Esophagus squamous epithelium (tissue), 5 donors: ENCODE data around the gene CD2. TPM values are rescaled to one million over a fixed set of nuclear protein-coding genes. Genes with fewer than 3 reads are reported as not detected.
A peak's percentile ranks its signal among the peaks of the same experiment; 100 is the strongest.

Experiments used
- DNase-seq: peaks from one replicate; lab custom pipeline; 2025; lab: John Stamatoyannopoulos, UW
- H3K27ac ChIP-seq, 4 donors: fragments of 200-600 bp; sonication (generic); one replicate each; pipeline ENCODE4 v1.5.1; 2016 to 2019; ENCODE audit warnings: mild to moderate bottlenecking in 1 of 4
- H3K27me3 ChIP-seq, 4 donors: fragments of 200-600 bp; sonication (generic); 1 replicate in 3 of 4; 2 replicates in 1 of 4; pipeline versions ENCODE4 v1.5.1 to v1.6.0; 2017 to 2021; ENCODE audit warnings: antibody characterized with exemption in 1 of 4
- H3K36me3 ChIP-seq, 3 donors: fragments of 200-600 bp; sonication (generic); one replicate each; pipeline ENCODE4 v1.5.1; 2016 to 2019
- H3K4me1 ChIP-seq, 3 donors: fragments of 200-600 bp; sonication (generic); one replicate each; pipeline ENCODE4 v1.5.1; 2017 to 2019
- H3K4me3 ChIP-seq, 4 donors: fragments of 200-600 bp; sonication (generic); 1 replicate in 3 of 4; 2 replicates in 1 of 4; pipeline ENCODE4 v1.5.1; 2016 to 2019; ENCODE audit warnings: mild to moderate bottlenecking in 2 of 4, moderate library complexity in 1 of 4
- H3K9me3 ChIP-seq, 3 donors: fragments of 200-600 bp; sonication (generic); one replicate each; pipeline ENCODE4 v1.5.1; 2016 to 2019
- CTCF ChIP-seq, 6 experiments: fragments of 450-650 bp in 4 of 6; fragments of 200-600 bp in 2 of 6; sonication (generic) in 2 of 6; IDR thresholded peaks; one replicate each; pipeline ENCODE4 v1.5.1; 2016 to 2019; ENCODE audit warnings: antibody characterized with exemption in 6 of 6, mild to moderate bottlenecking in 4 of 6, moderate library complexity in 4 of 6
- POLR2A ChIP-seq, 4 donors: fragments of 450-650 bp; IDR thresholded peaks; one replicate each; pipeline ENCODE4 v1.6.1; 2017; ENCODE audit warnings: antibody characterized with exemption in 4 of 4, mild to moderate bottlenecking in 4 of 4, moderate library complexity in 3 of 4
- WGBS, 2 donors: methylation state at CpG; one replicate each; pipeline ENCODE4 v1.1.5; 2018; 5-methylcytosine and 5-hydroxymethylcytosine counted together
- intact Hi-C: fragments of 100-400 bp; cut with DNase I; formaldehyde crosslinking; loops from one replicate; pipeline ENCODE4 v1.15.0; 2022
- total RNA-seq, 4 donors: library from RNA; depleted of rRNA; stranded (reverse); fragments of >200 nt; gene quantifications; one replicate each; pipeline ENCODE4 v1.1.0, GENCODE V29; 2016
- donor health status: DM: yes; HTN: yes; CAD: no.

The CD2 gene
- total RNA-seq, 4 donors from 2014 or later: 2.1 to 14.7 (median 5.1) TPM

- Histone ChIP-seq H3K4me3 (no peak overlapping the region), H3K36me3 (no peaks in the 10 kb centered on the region), H3K27ac (peak overlapping the region; percentile 58 to 84 (median 72)), H3K27me3 (no peaks in the 10 kb centered on the region), H3K4me1 (peaks cover 0 to 33% (median 11%) of the 10 kb centered on the region in 3 donors), H3K9me3 (peaks cover 0 to 5% (median 0%) of the 10 kb centered on the region in 3 donors)
- intact Hi-C loops: no loop called here
- TF ChIP-seq POLR2A (IDR thresholded peaks at IDR 0.05): no peak
- no peak for TF ChIP-seq CTCF (IDR thresholded peaks at IDR 0.05)
- WGBS, 2 donors: 67 to 73% methylated on average over 16 of the region's 16 CpGs
- no peak for DNase-seq
Measured at GRCh38 chr1:116807394-116808199, 53.4 kb downstream of the CD2 start.

- Histone ChIP-seq H3K4me1 (peaks cover 0 to 33% (median 11%) of the 10 kb centered on the region in 3 donors), H3K9me3 (peaks cover 0 to 8% (median 0%) of the 10 kb centered on the region in 3 donors), H3K27me3 (no peaks in the 10 kb centered on the region), H3K4me3 (no peak overlapping the region), H3K27ac (peak overlapping the region; percentile 63 to 84 (median 74)), H3K36me3 (no peaks in the 10 kb centered on the region)
- intact Hi-C loops: no loop called here
- TF ChIP-seq CTCF (IDR thresholded peaks at IDR 0.05) (no peak), POLR2A (IDR thresholded peaks at IDR 0.05) (no peak)
- DNase-seq: no peak
- WGBS, 2 donors: 17 to 33% methylated on average over 8 of the region's 8 CpGs
Measured at GRCh38 chr1:116808200-116808847, 54.1 kb downstream of the CD2 start.

GRCh38 chr1:116808848-116809508 lies 54.7 kb downstream of the CD2 start:
- Histone ChIP-seq H3K36me3 (no peaks in the 10 kb centered on the region), H3K27ac (peak overlapping the region; percentile 63 to 84 (median 74)), H3K4me1 (peaks cover 0 to 33% (median 11%) of the 10 kb centered on the region in 3 donors), H3K27me3 (no peaks in the 10 kb centered on the region), H3K4me3 (no peak overlapping the region), H3K9me3 (peaks cover 0 to 8% (median 0%) of the 10 kb centered on the region in 3 donors)
- intact Hi-C loops: no loop called here
- TF ChIP-seq CTCF (IDR thresholded peaks at IDR 0.05) (no peak), POLR2A (IDR thresholded peaks at IDR 0.05) (no peak)
- 42 to 49% methylated on average over 14 of the region's 14 CpGs for WGBS, 2 donors
- no peak for DNase-seq

GRCh38 chr1:116811321-116811720 lies 57.1 kb downstream of the CD2 start:
- H3K4me1 ChIP-seq: peaks cover 0 to 33% (median 11%) of the 10 kb centered on the region in 3 donors
- H3K4me3 ChIP-seq: no peak overlapping the region
- H3K27ac ChIP-seq: no peak overlapping the region
- no peaks in the 10 kb centered on the region for H3K27me3 ChIP-seq
- TF ChIP-seq POLR2A (IDR thresholded peaks at IDR 0.05) (no peak), CTCF (IDR thresholded peaks at IDR 0.05) (no peak)
- H3K9me3 ChIP-seq: peaks cover 0 to 8% (median 0%) of the 10 kb centered on the region in 3 donors
- intact Hi-C loops: no loop called here
- WGBS, 2 donors: 80 to 92% methylated on average over 1 of the region's 1 CpG
- no peak for DNase-seq
- H3K36me3 ChIP-seq: no peaks in the 10 kb centered on the region
